GM19240 (cell line): ENCODE data around the gene LCE3E.
"Not testable (repeated sequence)": the region's sequence is repeated elsewhere in the genome, so short reads cannot be mapped to it uniquely, and the experiment has no call there.

Experiments
- DNase-seq: peaks from one replicate; pipeline ENCODE4 v3.0.0; 2011; ENCODE audit warnings: low spot score; ENCODE audit not compliant: insufficient read length

Gene LCE3E, protein sequence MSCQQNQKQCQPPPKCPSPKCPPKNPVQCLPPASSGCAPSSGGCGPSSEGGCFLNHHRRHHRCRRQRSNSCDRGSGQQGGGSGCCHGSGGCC

GRCh38 chr1:152566681-152567080 lies at the start of gene LCE3E:
Gene LCE3E, minus strand, starts transcription at chr1:152566780. Its CDS starts 572 bp downstream, at chr1:152566208.
- no peak for DNase-seq

- DNase-seq, result no peak
These were observed 46.9 kb upstream of the LCE3E start, which contains the start of gene LCE3B for GRCh38 chr1:152613511-152613910. Gene LCE3B, plus strand, starts transcription at chr1:152613811. Its CDS starts 0 bp downstream, at chr1:152613811.

DNA sequence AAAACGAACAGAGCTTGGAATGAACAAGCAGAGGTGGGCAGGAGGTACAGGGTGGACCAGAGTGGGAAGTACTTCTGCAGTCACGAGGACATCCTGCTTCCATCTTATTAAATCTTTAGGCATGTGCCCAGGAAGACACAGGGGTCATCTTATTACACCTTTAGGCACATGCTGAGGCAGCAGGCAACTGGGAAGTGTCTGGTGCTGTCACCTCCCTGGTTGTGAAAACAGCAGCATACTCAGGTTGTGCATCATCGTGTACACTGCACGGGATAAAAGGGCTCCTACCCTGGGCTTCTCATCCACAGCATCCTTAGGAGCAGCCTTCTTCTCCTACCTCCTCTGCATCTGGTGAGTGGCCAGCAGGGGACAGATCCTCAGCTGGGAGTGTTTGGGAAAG lies 33.4 kb upstream of the LCE3E start, which contains the start of gene LCE3C:
Gene LCE3C, plus strand, starts transcription at position 301 of the 400 bp plus-strand sequence. CDS start 498 bp downstream, outside the sequence.
- DNase-seq, result no peak

DNA sequence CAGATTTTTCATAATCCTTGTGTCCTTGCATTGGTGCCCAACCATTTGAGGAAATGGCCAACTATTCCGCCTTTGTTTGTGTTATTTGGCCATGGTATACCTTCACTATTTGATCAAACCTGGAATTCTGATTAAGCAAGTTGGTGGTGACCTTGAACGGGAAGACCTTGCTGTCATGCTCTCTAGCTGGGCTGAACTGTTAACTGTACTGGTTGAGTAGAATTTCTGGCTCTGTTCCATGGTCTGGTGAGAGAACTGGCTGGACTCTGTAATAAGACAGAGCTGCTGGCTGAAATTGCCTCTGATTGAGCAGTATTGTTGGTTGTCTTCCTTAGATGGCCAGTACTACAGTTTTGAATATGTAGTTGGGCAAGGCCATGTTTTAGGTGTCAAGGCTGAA lies 30.4 kb upstream of the LCE3E start:
- DNase-seq, result no peak

DNA sequence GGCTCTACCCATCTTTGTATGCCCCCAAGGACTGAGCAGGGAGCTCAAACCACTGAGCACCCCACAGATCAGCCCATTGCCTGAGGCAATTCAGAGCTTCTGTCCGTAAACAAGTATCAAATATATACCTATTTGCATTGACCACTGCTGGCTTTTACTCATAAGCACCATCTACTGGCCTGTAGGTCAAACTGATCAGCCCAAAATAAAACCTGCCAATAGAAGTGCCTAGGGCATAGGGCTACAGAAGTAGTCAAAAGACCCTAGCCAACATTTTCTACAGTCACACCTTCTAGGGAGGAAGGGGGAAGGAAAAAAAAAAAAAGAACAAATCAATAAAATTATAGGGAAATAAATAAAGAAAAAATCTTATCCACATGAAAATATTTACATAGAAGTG lies 19.0 kb upstream of the LCE3E start:
- no peak for DNase-seq

DNA sequence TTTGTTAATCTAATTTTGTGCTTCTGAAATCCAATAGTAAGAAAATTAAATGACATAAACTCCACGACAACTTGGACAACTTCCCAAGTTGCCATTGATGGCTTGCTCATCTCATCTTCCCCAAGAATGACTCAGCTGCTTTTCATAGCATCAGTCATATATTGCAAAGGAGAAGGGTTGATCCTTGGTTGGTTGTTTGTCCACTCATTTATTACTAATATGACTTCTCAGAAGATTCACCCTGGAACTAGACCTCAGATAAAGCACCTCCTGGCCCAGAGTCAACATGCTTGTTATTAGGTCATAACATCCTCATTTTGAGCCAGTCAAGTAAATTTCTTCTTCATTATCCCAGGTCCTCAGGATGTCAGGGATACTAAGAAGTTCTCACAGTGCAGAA lies 16.1 kb upstream of the LCE3E start:
- no peak for DNase-seq

DNA sequence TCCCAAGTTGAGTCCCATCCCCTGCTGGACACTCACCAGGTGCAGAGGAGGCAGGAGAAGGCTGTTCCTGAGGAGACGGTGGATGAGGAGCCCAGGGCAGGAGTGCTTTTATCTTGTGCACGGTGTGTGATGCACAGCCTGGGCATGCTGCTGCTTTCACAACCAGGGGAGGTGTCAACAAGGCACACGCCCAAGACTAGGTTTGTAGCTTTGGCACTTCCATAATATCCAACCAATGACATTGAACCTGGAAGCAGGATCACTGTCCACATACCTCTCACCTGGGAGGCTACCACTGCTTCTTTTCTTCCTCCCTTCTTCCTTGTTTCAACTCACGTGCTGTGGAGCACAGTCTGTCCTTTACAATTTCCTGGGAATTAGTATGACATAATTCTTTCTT lies 13.9 kb upstream of the LCE3E start, which contains the start of gene LCE3D:
Gene LCE3D, minus strand, starts transcription at position 84 of the 400 bp plus-strand sequence. CDS start 580 bp downstream, outside the sequence.
- DNase-seq, result no peak

- not testable (repeated sequence) for DNase-seq
These were observed 12.9 kb upstream of the LCE3E start for GRCh38 chr1:152579526-152579925.

DNA sequence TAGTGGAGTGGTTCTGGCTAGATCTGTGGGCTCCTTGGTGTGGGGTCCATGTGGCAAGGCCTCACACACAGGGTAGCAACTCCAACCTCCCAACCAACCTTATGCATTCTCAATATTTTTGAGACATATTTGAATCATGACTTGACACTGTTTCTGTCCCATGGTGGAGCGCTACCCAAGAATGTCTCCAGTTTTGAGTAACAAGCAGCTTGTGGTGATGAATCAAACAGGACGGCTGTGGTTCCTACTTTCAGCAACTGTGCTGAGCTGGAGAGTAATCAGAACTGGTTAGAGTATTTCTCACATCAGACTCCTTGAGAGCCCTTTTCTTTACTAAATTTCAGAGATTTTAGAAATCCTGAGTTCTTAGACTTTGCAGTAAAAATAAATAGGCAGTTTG lies 10.6 kb upstream of the LCE3E start:
- no peak for DNase-seq

DNA sequence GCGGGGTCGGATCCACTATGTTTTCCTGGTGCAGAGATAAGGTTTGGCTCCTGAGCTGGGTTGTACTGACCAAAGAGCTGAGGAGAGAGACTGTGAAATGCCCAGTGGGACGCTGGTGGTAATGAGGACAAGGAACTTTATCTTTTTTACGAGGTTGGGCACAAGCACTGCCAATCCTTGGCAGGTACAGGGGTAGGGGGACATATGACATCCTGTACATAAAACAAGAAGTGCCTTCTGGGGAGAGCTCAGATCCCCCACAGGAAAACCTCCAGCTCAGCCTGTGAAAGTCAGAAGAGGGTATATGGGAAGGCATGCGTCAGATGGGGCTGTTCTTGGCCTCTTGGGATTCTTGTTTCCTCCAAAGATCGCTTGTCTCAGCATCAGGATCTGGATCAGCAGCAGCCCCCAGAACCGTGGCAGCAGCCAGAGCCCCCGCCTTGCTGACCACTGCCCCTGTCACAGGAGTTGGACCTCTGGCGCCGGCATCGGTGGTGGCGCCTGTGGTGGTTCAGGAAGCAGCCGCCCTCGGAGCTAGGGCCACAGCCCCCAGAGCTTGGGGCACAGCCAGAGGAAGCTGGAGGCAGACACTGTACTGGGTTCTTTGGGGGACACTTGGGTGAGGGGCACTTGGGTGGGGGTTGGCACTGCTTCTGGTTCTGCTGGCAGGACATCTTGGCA lies 905 bp downstream of the LCE3E start:
- DNase-seq, result no peak

GRCh38 chr1:152565115-152565514 lies 1.5 kb downstream of the LCE3E start:
- DNase-seq, result no peak

DNA sequence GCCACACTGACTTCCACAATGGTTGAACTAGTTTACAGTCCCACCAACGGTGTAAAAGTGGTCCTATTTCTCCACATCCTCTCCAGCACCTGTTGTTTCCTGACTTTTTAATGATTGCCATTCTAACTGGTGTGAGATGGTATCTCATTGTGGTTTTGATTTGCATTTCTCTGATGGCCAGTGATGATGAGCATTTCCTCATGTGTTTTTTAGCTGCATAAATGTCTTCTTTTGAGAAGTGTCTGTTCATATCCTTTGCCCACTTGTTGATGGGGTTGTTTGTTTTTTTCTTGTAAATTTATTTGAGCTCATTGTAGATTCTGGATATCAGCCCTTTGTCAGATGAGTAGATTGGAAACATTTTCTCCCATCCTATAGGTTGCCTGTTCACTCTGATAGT lies 18.2 kb downstream of the LCE3E start:
- DNase-seq, result not testable (repeated sequence)

DNA sequence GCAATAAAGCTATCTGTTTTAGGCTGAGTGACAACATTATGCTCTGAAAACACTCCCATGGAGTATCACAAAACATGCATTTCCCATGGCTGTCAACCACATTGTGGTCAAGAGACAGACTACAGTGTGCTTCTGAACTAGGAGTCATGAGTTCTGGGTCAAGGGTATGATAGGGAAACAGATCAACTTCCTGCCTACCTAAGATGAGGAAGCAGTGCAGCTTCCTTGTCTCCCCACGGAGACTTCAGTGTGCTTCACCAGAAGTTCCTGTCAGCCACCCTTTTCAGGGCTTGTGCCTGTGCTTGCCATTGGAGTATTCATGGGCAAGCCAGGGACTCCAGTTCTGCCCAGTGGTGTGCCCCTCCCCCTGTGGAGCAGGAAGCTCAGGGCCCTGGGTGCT lies 19.9 kb downstream of the LCE3E start:
- no peak for DNase-seq

DNA sequence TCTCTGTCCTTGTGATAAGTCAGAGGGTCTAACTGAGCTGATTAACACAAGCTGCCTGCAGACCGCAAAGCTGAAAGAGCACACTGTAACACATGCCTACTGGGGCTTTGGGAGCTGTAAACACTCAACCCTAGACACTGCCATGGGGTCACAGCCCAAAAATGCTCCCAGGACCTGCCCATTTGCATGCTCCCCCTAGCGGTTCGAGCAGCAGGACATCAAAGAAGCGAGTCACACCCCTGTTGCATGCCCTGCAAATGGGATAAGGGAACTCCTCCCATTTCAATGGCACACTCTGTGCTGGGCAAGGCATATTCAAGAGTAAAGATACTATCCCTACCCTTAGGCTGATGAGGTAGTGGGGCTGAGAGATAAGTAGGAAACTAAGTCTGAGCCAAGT lies 22.8 kb downstream of the LCE3E start:
- no peak for DNase-seq

GRCh38 chr1:152539901-152540300 lies 26.7 kb downstream of the LCE3E start:
- DNase-seq, result no peak

DNA sequence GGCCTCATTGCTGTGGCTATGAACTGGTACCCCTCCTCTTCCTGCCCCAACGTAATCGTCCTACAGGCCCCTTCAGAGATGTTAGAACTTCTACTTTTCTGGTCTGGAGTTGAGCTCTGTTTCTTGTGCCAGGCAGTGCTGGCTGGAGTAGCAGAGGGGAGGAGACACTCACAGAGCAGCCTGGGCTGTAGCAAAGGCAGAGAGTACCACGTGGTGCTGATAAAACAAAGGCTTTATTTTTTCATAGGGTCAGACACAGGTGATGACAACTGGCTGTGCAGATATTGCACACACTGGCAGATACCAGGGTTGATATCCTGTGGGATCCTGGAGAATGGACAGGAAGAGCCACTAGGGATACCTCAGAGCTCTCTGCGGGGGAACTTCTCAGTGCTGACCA lies 29.1 kb downstream of the LCE3E start:
- no peak for DNase-seq

DNA sequence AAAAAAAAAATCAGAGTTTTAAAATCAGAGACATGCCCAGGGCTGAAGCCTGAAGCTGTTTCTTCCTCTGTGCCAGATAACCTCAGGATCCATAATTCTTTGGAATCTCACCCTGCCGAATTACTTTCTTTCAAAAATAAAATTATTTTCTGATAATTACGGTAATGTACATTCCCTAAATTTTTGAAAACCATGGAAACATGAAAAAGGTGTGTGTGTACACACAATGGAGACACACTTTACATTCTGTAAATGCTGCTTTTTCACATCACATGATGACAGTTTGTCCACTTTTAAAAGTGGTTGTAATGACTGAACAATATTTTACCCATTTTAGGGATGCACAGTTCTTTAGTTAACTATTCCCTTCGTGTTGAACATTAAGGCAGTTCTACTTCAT lies 30.8 kb downstream of the LCE3E start:
- DNase-seq, result no peak

- no peak for DNase-seq
These were observed 33.1 kb downstream of the LCE3E start for GRCh38 chr1:152533327-152533938.

GRCh38 chr1:152525080-152525641 lies 41.4 kb downstream of the LCE3E start:
- DNase-seq, result no peak

GRCh38 chr1:152520561-152521090 lies 46.0 kb downstream of the LCE3E start:
- no peak for DNase-seq

DNA sequence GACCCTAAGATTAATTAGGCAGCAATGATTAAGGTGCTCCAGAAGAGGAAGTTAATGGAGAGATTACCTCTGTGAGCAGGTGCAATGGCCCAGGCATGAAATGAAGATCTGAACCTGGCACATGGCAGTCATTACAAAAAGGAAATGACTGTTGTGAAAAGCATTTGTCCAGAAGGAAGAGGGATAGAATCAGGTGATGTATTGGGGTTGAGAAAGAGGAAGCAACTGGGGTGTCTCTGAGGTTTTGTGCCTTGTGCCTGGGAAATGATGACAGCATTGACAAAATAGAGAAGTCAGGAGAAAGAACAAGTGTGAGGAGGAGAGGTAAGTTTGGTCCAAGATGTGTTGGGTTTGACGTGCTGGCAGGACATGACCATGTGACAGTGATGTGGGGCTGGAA lies 46.7 kb downstream of the LCE3E start:
- no peak for DNase-seq

DNA sequence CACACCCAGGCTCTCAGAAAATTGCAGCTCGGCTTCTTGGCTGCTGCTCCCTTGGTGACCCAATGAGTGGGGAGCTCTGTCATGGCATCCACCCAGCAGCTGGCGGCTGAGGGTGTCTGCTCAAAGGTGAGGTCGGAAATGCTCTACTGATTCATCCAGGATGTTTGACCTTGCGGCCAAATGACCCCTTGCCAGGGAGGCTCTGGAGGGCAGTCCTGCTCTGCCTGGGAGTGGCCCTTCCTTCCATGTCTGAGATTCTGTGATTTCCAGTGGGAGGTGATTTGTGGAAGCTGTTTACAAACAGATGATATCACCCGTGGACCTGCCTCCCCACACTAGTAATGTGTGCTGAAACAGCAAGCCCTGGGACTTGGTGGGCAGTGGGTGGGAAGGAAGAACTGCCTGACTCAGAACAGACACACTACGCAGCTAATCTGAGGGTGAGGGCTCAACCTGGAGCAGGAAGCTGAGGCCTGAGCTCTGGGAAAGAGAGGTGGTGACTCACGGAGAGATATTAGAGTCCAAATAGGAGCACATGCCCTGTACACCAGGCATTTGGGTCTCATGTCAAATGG lies 49.3 kb downstream of the LCE3E start:
- DNase-seq, result no peak
